H1 (cell line): Measurements from ENCODE around the gene TMC6. TPM values are rescaled to one million over a fixed set of nuclear protein-coding genes. Genes with fewer than 3 reads are reported as not detected.

Source experiments
- CHD7 ChIP-seq: fragments of 300-600 bp; sonication (generic); IDR thresholded peaks from 2 replicates; pipeline ENCODE4 v1.7.1; 2012; ENCODE audit warnings: low read length, moderate library complexity, mild to moderate bottlenecking, inconsistent platforms; ENCODE audit not compliant: insufficient replicate concordance
- TAF1 ChIP-seq: IDR thresholded peaks from 2 replicates; pipeline ENCODE4 v1.6.1; 2011; ENCODE audit warnings: mild to moderate bottlenecking, low read depth, low read length
- polyA plus RNA-seq, 7 experiments: library from polyadenylated mRNA; depleted of rRNA in 3 of 7; stranded (reverse) in 5 of 7; unstranded in 2 of 7; fragments of >200 nt in 5 of 7; fragments of 200-250 nt in 2 of 7; gene quantifications; 1 replicate in 5 of 7; 2 replicates in 1 of 7; 4 replicates in 1 of 7; pipeline versions ENCODE4 v1.2.1 to v1.2.3, GENCODE V29; 2011 to 2013; ENCODE audit warnings: missing spikeins in 2 of 7, mixed read lengths in 2 of 7
- total RNA-seq: library from RNA; stranded (reverse); fragmentation: NEBNext Ultra II Directional; extraction: Animal tissue kit (Norgen Biotek cat#: 25700); gene quantifications from 2 replicates; pipeline ENCODE4 v1.2.1, GENCODE V29; 2021

The TMC6 gene
- total and polyA plus RNA-seq, 2 of the 8 experiments (the other 6 are each of a cell fraction or from before 2014, with no cell fraction given): 39.4 to 77.6 TPM

DNA sequence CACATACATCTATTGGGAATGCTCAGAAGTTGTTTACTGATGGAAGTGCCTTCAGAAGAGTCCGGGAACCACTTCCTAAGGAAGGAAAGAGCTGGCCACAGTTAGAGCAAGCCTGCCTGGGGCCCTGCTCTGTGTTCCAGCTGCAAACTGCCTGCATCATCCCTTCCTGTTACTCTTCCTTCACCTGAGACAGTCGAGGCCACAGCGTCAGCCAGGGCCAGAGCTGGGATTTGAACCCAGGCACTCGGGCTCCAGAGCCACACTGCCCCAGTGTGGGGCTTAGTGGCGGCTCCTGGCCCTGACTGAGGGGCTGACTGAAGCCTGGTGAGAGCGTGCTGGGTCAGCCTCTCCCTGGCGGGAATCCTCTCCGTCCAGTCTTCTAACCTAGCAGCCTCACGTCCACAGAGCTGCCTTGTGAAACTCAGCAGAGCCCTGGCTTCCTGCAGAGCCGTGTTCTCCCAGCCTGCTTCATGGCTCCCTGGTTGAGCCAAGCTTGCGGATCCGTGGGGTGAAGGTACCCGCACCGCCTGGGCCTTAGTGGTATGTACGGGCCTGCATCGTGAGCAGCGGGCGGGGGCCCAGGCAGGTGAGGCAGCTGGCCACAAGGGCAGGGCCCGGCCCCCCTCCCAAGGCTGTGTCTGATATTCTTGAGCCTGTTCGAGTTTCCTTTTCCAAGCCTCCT is 13.0 kb upstream of the TMC6 start (continued):
- TF ChIP-seq CHD7 (no peak), TAF1 (no peak)
